Left hindlimb (tissue), 1 donor: ENCODE results near the gene NEUROD2.

ENCODE experiments used
- DNase-seq: peaks from one replicate; pipeline ENCODE4 v3.0.0-alpha.2; 2018

Gene NEUROD2

GRCh38 chr17:39634384-39634871, 26.7 kb upstream of the NEUROD2 start:
- no peak for DNase-seq

- DNase-seq: no peak
These were observed 26.0 kb upstream of the NEUROD2 start for GRCh38 chr17:39633570-39634183.

GRCh38 chr17:39632153-39632941, 24.6 kb upstream of the NEUROD2 start:
- peak; percentile 63 for DNase-seq

GRCh38 chr17:39631403-39631802, 23.7 kb upstream of the NEUROD2 start:
- no peak for DNase-seq

- DNase-seq: no peak
These were observed 22.2 kb upstream of the NEUROD2 start for GRCh38 chr17:39629898-39630297.

GRCh38 chr17:39629494-39629880, 21.8 kb upstream of the NEUROD2 start:
- no peak for DNase-seq

GRCh38 chr17:39628655-39629493, 21.2 kb upstream of the NEUROD2 start:
- no peak for DNase-seq

- DNase-seq: no peak
These were observed 20.2 kb upstream of the NEUROD2 start for GRCh38 chr17:39627712-39628516.

GRCh38 chr17:39627047-39627711, 19.5 kb upstream of the NEUROD2 start:
- DNase-seq: no peak

- DNase-seq: no peak
These were observed 18.7 kb upstream of the NEUROD2 start, which contains the start of gene PPP1R1B for GRCh38 chr17:39626171-39627046. TSS of gene PPP1R1B (plus strand) at chr17:39626952. CDS start at chr17:39627393, 441 bp downstream.

GRCh38 chr17:39625198-39625785, 17.6 kb upstream of the NEUROD2 start:
- DNase-seq: no peak

GRCh38 chr17:39624313-39624712, 16.6 kb upstream of the NEUROD2 start:
- no peak for DNase-seq

GRCh38 chr17:39623356-39623950, 15.7 kb upstream of the NEUROD2 start:
- peak; percentile 78 for DNase-seq

- no peak for DNase-seq
These were observed 14.8 kb upstream of the NEUROD2 start for GRCh38 chr17:39622380-39623006.

- DNase-seq: peak; percentile 91
These were observed 14.0 kb upstream of the NEUROD2 start for GRCh38 chr17:39621523-39622379.

GRCh38 chr17:39619786-39620101, 12.0 kb upstream of the NEUROD2 start:
- no peak for DNase-seq

- DNase-seq: no peak
These were observed 11.5 kb upstream of the NEUROD2 start for GRCh38 chr17:39618956-39619785.
